ENCODE results near the gene C2orf92.

Gene C2orf92

GRCh38 chr2:97695744-97696143 lies 26.2 kb downstream of the C2orf92 start:
- TF ChIP-seq SIN3A (IDR thresholded peaks at IDR 0.05; ENCODE audit: borderline replicate concordance, insufficient read depth, low read length) (no peak), TAF1 (IDR thresholded peaks at IDR 0.05; ENCODE audit: borderline replicate concordance, insufficient read depth, low read length) (no peak), FOXP2 (optimal IDR thresholded peaks at IDR 0.05; ENCODE audit: borderline replicate concordance, extremely low read depth, extremely low read length, insufficient read depth) (no peak), REST (IDR thresholded peaks at IDR 0.05; ENCODE audit: insufficient read depth in 1 of 2, low read depth in 2 of 2, low read length in 2 of 2) (no peak), POLR2AphosphoS5 (IDR thresholded peaks at IDR 0.05; ENCODE audit: low read depth, low read length) (no peak)

GRCh38 chr2:97697252-97698235 lies 28.0 kb downstream of the C2orf92 start:
- TF ChIP-seq FOXP2 (optimal IDR thresholded peaks at IDR 0.05; ENCODE audit: borderline replicate concordance, extremely low read depth, extremely low read length, insufficient read depth), result no peak
- no peak for TF ChIP-seq POLR2AphosphoS5 (IDR thresholded peaks at IDR 0.05; ENCODE audit: low read depth, low read length)
- TF ChIP-seq SIN3A (IDR thresholded peaks at IDR 0.05; ENCODE audit: borderline replicate concordance, insufficient read depth, low read length), result no peak
- TF ChIP-seq REST (IDR thresholded peaks at IDR 0.05; ENCODE audit: insufficient read depth in 1 of 2, low read depth in 2 of 2, low read length in 2 of 2), result no peak
- TF ChIP-seq TAF1 (IDR thresholded peaks at IDR 0.05; ENCODE audit: borderline replicate concordance, insufficient read depth, low read length), result no peak

- TF ChIP-seq SIN3A (IDR thresholded peaks at IDR 0.05; ENCODE audit: borderline replicate concordance, insufficient read depth, low read length) (no peak), TAF1 (IDR thresholded peaks at IDR 0.05; ENCODE audit: borderline replicate concordance, insufficient read depth, low read length) (no peak), REST (IDR thresholded peaks at IDR 0.05; ENCODE audit: insufficient read depth in 1 of 2, low read depth in 2 of 2, low read length in 2 of 2) (no peak), POLR2AphosphoS5 (IDR thresholded peaks at IDR 0.05; ENCODE audit: low read depth, low read length) (no peak), FOXP2 (optimal IDR thresholded peaks at IDR 0.05; ENCODE audit: borderline replicate concordance, extremely low read depth, extremely low read length, insufficient read depth) (no peak)
These were observed 29.0 kb downstream of the C2orf92 start for GRCh38 chr2:97698530-97698929.

GRCh38 chr2:97699765-97700444 lies 30.4 kb downstream of the C2orf92 start:
- TF ChIP-seq TAF1 (IDR thresholded peaks at IDR 0.05; ENCODE audit: borderline replicate concordance, insufficient read depth, low read length) (no peak), REST (IDR thresholded peaks at IDR 0.05; ENCODE audit: insufficient read depth in 1 of 2, low read depth in 2 of 2, low read length in 2 of 2) (no peak), POLR2AphosphoS5 (IDR thresholded peaks at IDR 0.05; ENCODE audit: low read depth, low read length) (no peak)

Data from PFSK-1 (cell line).